Caco-2 (cell line): Measurements from ENCODE around the gene ABO. TPM values are rescaled to one million over a fixed set of nuclear protein-coding genes. Genes with fewer than 3 reads are reported as not detected.

Experiments
- BruUV-seq: library from RNA; stranded (reverse); fragments of 400-500 nt; replicated peaks from 2 replicates; lab custom pipeline; 2021; lab: Mats Ljungman, UMichigan
- CTCF ChIA-PET: fragments of 300-600 bp; sonication (Branson Sonifier 250); formaldehyde crosslinking; loops from one replicate; lab custom pipeline; 2022; ENCODE audit warnings: antibody characterized with exemption; lab: Charles Lee
- POLR2A ChIA-PET: fragments of 300-600 bp; sonication (Branson Sonifier 250); formaldehyde crosslinking; loops from one replicate; lab custom pipeline; 2022; ENCODE audit warnings: antibody characterized with exemption; lab: Charles Lee
- DNase-seq, 2 experiments: peaks; one replicate each; pipeline versions ENCODE4 v3.0.0 to v3.0.0-alpha.2; 2020 to 2022
- H3K27me3 ChIP-seq: replicated peaks from 2 replicates; pipeline ENCODE4 v1.6.0; 2011; ENCODE audit warnings: low read length; ENCODE audit not compliant: control insufficient read depth, insufficient read depth
- H3K36me3 ChIP-seq: 2 replicates; pipeline ENCODE4 v1.5.1; 2011; ENCODE audit warnings: low read length; ENCODE audit not compliant: control insufficient read depth, insufficient read depth
- H3K4me1 ChIP-seq: fragments of 250-450 bp; sonication (Bioruptor Pico); 2 replicates; pipeline ENCODE4 v1.5.1; 2020; ENCODE audit warnings: mild to moderate bottlenecking
- H3K4me3 ChIP-seq: 2 replicates; pipeline ENCODE4 v1.5.1; 2011; ENCODE audit warnings: low read depth, mild to moderate bottlenecking, control low read depth, low read length
- H3K9me3 ChIP-seq: fragments of 250-450 bp; sonication (Bioruptor Pico); 2 replicates; pipeline ENCODE4 v1.5.1; 2020; ENCODE audit warnings: mild to moderate bottlenecking, moderate library complexity
- H3K27ac Mint-ChIP-seq: one replicate; pipeline ENCODE4 v1.8.0; 2022; ENCODE audit warnings: mixed read lengths; ENCODE audit not compliant: unreplicated experiment
- H3K27me3 Mint-ChIP-seq: one replicate; pipeline ENCODE4 v1.8.0; 2022; ENCODE audit warnings: mixed read lengths; ENCODE audit not compliant: insufficient read depth, unreplicated experiment
- H3K36me3 Mint-ChIP-seq: one replicate; pipeline ENCODE4 v1.8.0; 2022; ENCODE audit warnings: mild to moderate bottlenecking, mixed read lengths; ENCODE audit not compliant: insufficient read depth, unreplicated experiment
- H3K4me1 Mint-ChIP-seq: one replicate; pipeline ENCODE4 v1.8.0; 2022; ENCODE audit warnings: low read depth, mixed read lengths; ENCODE audit not compliant: unreplicated experiment
- H3K4me3 Mint-ChIP-seq: one replicate; pipeline ENCODE4 v1.8.0; 2022; ENCODE audit warnings: mild to moderate bottlenecking, moderate library complexity, mixed read lengths; ENCODE audit not compliant: unreplicated experiment
- H3K9me3 Mint-ChIP-seq: one replicate; pipeline ENCODE4 v1.8.0; 2022; ENCODE audit warnings: mixed read lengths; ENCODE audit not compliant: unreplicated experiment
- intact Hi-C: fragments of 100-400 bp; cut with micrococcal nuclease; formaldehyde crosslinking; loops from one replicate; pipeline ENCODE4 v1.10.0; 2022; ENCODE audit not compliant: unreplicated experiment
- total RNA-seq: library from RNA; stranded (reverse); gene quantifications from 2 replicates; pipeline ENCODE4 v1.2.3, GENCODE V29; 2022
- TF ChIP-seq, protein P1 (sequence below), 2 experiments: fragments of 200-600 bp in 1 of 2; IDR thresholded peaks; 1 replicate in 1 of 2; 2 replicates in 1 of 2; pipeline versions ENCODE4 v1.5.1 to v1.8.0; 2011 to 2022; ENCODE audit warnings: antibody characterized with exemption in 1 of 2, control low read depth in 1 of 2, inconsistent platforms in 1 of 2, low read depth in 1 of 2, low read length in 1 of 2, mild to moderate bottlenecking in 1 of 2, moderate library complexity in 1 of 2; ENCODE audit not compliant: insufficient read depth in 1 of 2, severe bottlenecking in 1 of 2, unreplicated experiment in 1 of 2

ABO gene
- total RNA-seq, 1 experiment from 2014 or later: not detected

DNA sequence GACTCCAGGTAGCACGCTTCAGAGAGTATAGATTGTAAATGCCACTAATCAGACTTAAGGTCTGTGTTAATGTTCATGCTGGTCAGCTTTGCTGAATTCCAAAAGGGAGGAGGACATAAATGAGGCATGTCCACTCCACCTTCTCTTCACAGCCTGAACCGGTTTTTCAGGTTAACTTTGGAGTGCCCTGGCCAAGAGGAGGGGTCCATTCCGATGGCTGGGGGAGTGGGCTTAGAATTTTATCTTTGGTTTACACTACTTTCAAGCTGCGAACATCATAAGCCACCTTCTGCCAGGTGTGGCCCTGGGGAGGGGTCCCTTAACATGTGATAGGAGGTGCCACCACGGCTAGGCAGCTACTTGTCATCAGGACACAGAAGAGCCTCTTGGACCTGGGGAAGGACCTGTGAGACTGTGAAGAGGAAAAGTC, 24.2 kb downstream of the ABO start:
- H3K4me1 Mint-ChIP-seq: peaks cover 21% of the 10 kb centered on the region
- no peaks in the 10 kb centered on the region for H3K36me3 Mint-ChIP-seq
- H3K27me3 Mint-ChIP-seq: no peaks in the 10 kb centered on the region
- H3K27ac Mint-ChIP-seq: peak overlapping the region; percentile 3
- intact Hi-C loops: no loop called here
- POLR2A ChIA-PET: no interaction called here
- Histone ChIP-seq H3K27me3 (no peaks in the 10 kb centered on the region), H3K4me1 (peaks cover 33% of the 10 kb centered on the region), H3K36me3 (no peaks in the 10 kb centered on the region), H3K4me3 (no peak overlapping the region), H3K9me3 (peaks cover 7% of the 10 kb centered on the region)
- CTCF ChIA-PET: interaction anchor here (0.6 to 1.4 kb wide), 4 partner anchors 62 to 458 kb away, joined by 3 to 6 read pairs (median 3); no protein-coding TSS in a partner anchor
- peaks cover 9% of the 10 kb centered on the region for H3K9me3 Mint-ChIP-seq
- TF ChIP-seq, protein P1, sequence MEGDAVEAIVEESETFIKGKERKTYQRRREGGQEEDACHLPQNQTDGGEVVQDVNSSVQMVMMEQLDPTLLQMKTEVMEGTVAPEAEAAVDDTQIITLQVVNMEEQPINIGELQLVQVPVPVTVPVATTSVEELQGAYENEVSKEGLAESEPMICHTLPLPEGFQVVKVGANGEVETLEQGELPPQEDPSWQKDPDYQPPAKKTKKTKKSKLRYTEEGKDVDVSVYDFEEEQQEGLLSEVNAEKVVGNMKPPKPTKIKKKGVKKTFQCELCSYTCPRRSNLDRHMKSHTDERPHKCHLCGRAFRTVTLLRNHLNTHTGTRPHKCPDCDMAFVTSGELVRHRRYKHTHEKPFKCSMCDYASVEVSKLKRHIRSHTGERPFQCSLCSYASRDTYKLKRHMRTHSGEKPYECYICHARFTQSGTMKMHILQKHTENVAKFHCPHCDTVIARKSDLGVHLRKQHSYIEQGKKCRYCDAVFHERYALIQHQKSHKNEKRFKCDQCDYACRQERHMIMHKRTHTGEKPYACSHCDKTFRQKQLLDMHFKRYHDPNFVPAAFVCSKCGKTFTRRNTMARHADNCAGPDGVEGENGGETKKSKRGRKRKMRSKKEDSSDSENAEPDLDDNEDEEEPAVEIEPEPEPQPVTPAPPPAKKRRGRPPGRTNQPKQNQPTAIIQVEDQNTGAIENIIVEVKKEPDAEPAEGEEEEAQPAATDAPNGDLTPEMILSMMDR (IDR thresholded peaks at IDR 0.05; ENCODE audit: insufficient read depth in 1 of 2, low read depth in 1 of 2, low read length in 1 of 2, severe bottlenecking in 1 of 2, unreplicated experiment in 1 of 2): no peak
- DNase-seq: peak; percentile 59 to 64
- BruUV-seq: no TSS peak
- H3K4me3 Mint-ChIP-seq: peak overlapping the region; percentile 27

DNA sequence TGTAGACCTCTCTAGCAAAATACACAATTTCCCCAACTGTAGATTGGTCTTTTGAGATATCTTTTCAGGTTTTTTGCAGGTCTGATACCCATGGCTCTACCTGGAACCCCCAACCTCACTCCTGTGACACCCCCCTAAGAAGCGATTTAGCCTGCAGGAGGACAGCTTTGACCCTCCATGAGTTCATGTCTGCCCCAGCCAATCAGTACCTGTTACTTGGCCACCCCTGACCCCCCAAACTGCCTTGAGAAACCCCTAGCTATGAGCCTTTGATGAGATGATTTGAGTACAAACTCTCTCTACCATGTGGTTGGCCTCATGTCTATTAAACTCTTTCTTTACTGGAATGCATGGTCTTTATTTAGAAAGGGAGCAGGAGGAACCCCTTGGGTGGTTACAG, 25.7 kb downstream of the ABO start:
- Mint-ChIP-seq H3K4me1 (peaks cover 21% of the 10 kb centered on the region), H3K9me3 (peaks cover 9% of the 10 kb centered on the region), H3K27ac (no peak overlapping the region), H3K4me3 (no peak overlapping the region), H3K27me3 (no peaks in the 10 kb centered on the region), H3K36me3 (no peaks in the 10 kb centered on the region)
- intact Hi-C loops: no loop called here
- no peak overlapping the region for H3K4me3 ChIP-seq
- H3K36me3 ChIP-seq: no peaks in the 10 kb centered on the region
- ChIA-PET POLR2A (no interaction called here), CTCF (no interaction called here)
- peaks cover 33% of the 10 kb centered on the region for H3K4me1 ChIP-seq
- DNase-seq: no peak
- peaks cover 7% of the 10 kb centered on the region for H3K9me3 ChIP-seq
- no TSS peak for BruUV-seq
- TF ChIP-seq, protein P1 (IDR thresholded peaks at IDR 0.05; ENCODE audit: insufficient read depth in 1 of 2, low read depth in 1 of 2, low read length in 1 of 2, severe bottlenecking in 1 of 2, unreplicated experiment in 1 of 2): no peak
- no peaks in the 10 kb centered on the region for H3K27me3 ChIP-seq

DNA sequence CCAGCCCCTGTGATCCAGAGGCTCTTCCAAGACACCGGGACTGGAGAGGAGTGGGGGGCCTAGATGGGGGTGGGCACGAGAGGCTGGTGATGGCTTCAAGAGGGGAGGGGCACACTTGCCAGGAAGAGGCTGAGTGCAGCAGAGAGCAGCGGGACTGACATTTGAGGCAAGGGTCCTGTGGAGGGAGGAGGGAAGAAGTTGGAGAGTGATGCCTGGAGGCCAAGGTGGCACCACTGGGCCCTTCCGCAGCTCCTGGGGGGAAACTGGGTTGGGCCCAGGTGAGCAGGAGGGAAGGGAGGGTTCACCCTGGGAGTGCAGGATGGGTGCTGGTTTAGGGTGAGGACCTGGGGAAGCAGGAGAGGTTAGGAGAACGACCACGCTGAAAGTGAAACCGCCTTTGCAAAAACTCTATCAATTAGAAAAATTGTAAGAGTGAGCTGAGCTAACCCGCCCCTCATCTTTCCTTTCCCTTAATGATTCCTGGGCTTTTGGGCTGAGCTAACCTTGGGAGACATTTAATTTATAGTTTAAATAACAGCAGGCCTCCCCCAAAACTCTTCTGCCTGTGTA, 26.2 kb downstream of the ABO start:
- Mint-ChIP-seq H3K27me3 (no peaks in the 10 kb centered on the region), H3K4me1 (peaks cover 21% of the 10 kb centered on the region), H3K27ac (no peak overlapping the region), H3K36me3 (no peaks in the 10 kb centered on the region), H3K9me3 (peaks cover 9% of the 10 kb centered on the region), H3K4me3 (no peak overlapping the region)
- TF ChIP-seq, protein P1 (IDR thresholded peaks at IDR 0.05; ENCODE audit: insufficient read depth in 1 of 2, low read depth in 1 of 2, low read length in 1 of 2, severe bottlenecking in 1 of 2, unreplicated experiment in 1 of 2): no peak
- intact Hi-C loops: no loop called here
- ChIA-PET POLR2A (no interaction called here), CTCF (no interaction called here)
- DNase-seq: no peak
- no TSS peak for BruUV-seq
- peaks cover 5% of the 10 kb centered on the region for H3K9me3 ChIP-seq
- peaks cover 37% of the 10 kb centered on the region for H3K4me1 ChIP-seq
- H3K27me3 ChIP-seq: no peaks in the 10 kb centered on the region
- H3K4me3 ChIP-seq: no peak overlapping the region
- no peaks in the 10 kb centered on the region for H3K36me3 ChIP-seq
